AG10803 (cell line): ENCODE results near the gene BRICD5.
A peak's percentile ranks its signal among the peaks of the same experiment; 100 is the strongest.

Source experiments
- DNase-seq: peaks from one replicate; pipeline ENCODE4 v3.0.0; 2010; ENCODE audit warnings: low read depth
- H3K4me3 ChIP-seq: 2 replicates; pipeline ENCODE4 v1.5.1; 2011; ENCODE audit warnings: mild to moderate bottlenecking, low read length, control low read depth
- CTCF ChIP-seq: conservative IDR thresholded peaks from 2 replicates; pipeline ENCODE4 v1.5.1; 2011; ENCODE audit warnings: mild to moderate bottlenecking, low read length, control low read depth, inconsistent platforms

Gene BRICD5

GRCh38 chr16:2236337-2237101, 25.9 kb upstream of the BRICD5 start, which contains the start of gene DNASE1L2:
DNASE1L2 (plus strand) TSS chr16:2236444; CDS start chr16:2236817, 373 bp downstream.
- no peak for TF ChIP-seq CTCF
- DNase-seq: no peak
- peak within 1 kb of the TSS; percentile 27 for H3K4me3 ChIP-seq

- DNase-seq: no peak
- TF ChIP-seq CTCF: no peak
- no peak overlapping the region for H3K4me3 ChIP-seq
Observed at GRCh38 chr16:2235695-2236336, 25.2 kb upstream of the BRICD5 start.

GRCh38 chr16:2235234-2235651, 24.6 kb upstream of the BRICD5 start:
- DNase-seq: no peak
- no peak for TF ChIP-seq CTCF
- H3K4me3 ChIP-seq: no peak overlapping the region

GRCh38 chr16:2234813-2235170, 24.1 kb upstream of the BRICD5 start:
- no peak overlapping the region for H3K4me3 ChIP-seq
- no peak for DNase-seq
- no peak for TF ChIP-seq CTCF

GRCh38 chr16:2233872-2234812, 23.5 kb upstream of the BRICD5 start:
- H3K4me3 ChIP-seq: no peak overlapping the region
- no peak for TF ChIP-seq CTCF
- DNase-seq: no peak

GRCh38 chr16:2233046-2233775, 22.5 kb upstream of the BRICD5 start:
- DNase-seq: no peak
- no peak for TF ChIP-seq CTCF
- H3K4me3 ChIP-seq: no peak overlapping the region
